ENCODE results near the gene FBXL13. TPM values are rescaled to one million over a fixed set of nuclear protein-coding genes. Genes with fewer than 3 reads are reported as not detected.
"Not testable (repeated sequence)": the region's sequence is repeated elsewhere in the genome, so short reads cannot be mapped to it uniquely, and the experiment has no call there.

The FBXL13 gene
- polyA plus RNA-seq, 1 donor from 2014 or later, result 0.57 TPM

- Histone ChIP-seq H3F3A (ENCODE audit: insufficient read depth, low read length, poor library complexity, severe bottlenecking) (no peaks in the 10 kb centered on the region), H2AFZ (ENCODE audit: low read depth, low read length) (no peak overlapping the region), H3K9ac (ENCODE audit: low read length) (no peak overlapping the region), H3K9me2 (ENCODE audit: insufficient read depth, low read length) (no peaks in the 10 kb centered on the region), H3K4me2 (ENCODE audit: low read length) (no peak overlapping the region), H3K27ac (ENCODE audit: low read length) (no peak overlapping the region), H3K79me2 (replicated peaks; ENCODE audit: insufficient read depth, low read length) (no peaks in the 10 kb centered on the region), H3K4me3 (ENCODE audit: low read length) (no peak overlapping the region), H4K20me1 (ENCODE audit: insufficient read depth) (no peaks in the 10 kb centered on the region), H3K27me3 (ENCODE audit: insufficient read depth, low read depth, low read length) (no peaks in the 10 kb centered on the region), H3K9me3 (ENCODE audit: low read length) (no peaks in the 10 kb centered on the region), H3K36me3 (ENCODE audit: insufficient read depth, low read length) (no peaks in the 10 kb centered on the region)
- TF ChIP-seq CTCF (IDR thresholded peaks at IDR 0.05; ENCODE audit: poor library complexity, severe bottlenecking) (no peak), SMC3 (conservative IDR thresholded peaks at IDR 0.05; ENCODE audit: poor library complexity) (no peak), EP300 (conservative IDR thresholded peaks at IDR 0.05; ENCODE audit: poor library complexity, severe bottlenecking) (no peak), MXI1 (conservative IDR thresholded peaks at IDR 0.05; ENCODE audit: poor library complexity, severe bottlenecking) (no peak), TAF1 (IDR thresholded peaks at IDR 0.05; ENCODE audit: low read depth) (no peak), POLR2AphosphoS5 (IDR thresholded peaks at IDR 0.05) (no peak), EZH2 (IDR thresholded peaks at IDR 0.05; ENCODE audit: borderline replicate concordance, insufficient read depth, low read length, poor library complexity, severe bottlenecking) (no peak), RAD21 (conservative IDR thresholded peaks at IDR 0.05) (no peak), REST (IDR thresholded peaks at IDR 0.05; ENCODE audit: borderline replicate concordance) (no peak)
Observed at GRCh38 chr7:102978284-102978683, 96.3 kb downstream of the FBXL13 start.

- not testable (repeated sequence) for H3F3A ChIP-seq (ENCODE audit: insufficient read depth, low read length, poor library complexity, severe bottlenecking); H3K79me2 ChIP-seq (replicated peaks; ENCODE audit: insufficient read depth, low read length); H3K4me2 ChIP-seq (ENCODE audit: low read length)
Observed at GRCh38 chr7:102977586-102977985, 97.0 kb downstream of the FBXL13 start.

GRCh38 chr7:102976493-102976892 is 98.1 kb downstream of the FBXL13 start:
- H3K27ac ChIP-seq (ENCODE audit: low read length), result no peak overlapping the region
- H3K36me3 ChIP-seq (ENCODE audit: insufficient read depth, low read length), result no peaks in the 10 kb centered on the region
- no peaks in the 10 kb centered on the region for H3K79me2 ChIP-seq (replicated peaks; ENCODE audit: insufficient read depth, low read length)
- H3K9me2 ChIP-seq (ENCODE audit: insufficient read depth, low read length), result no peaks in the 10 kb centered on the region
- no peak overlapping the region for H3K4me2 ChIP-seq (ENCODE audit: low read length)
- no peaks in the 10 kb centered on the region for H3K9me3 ChIP-seq (ENCODE audit: low read length)
- no peaks in the 10 kb centered on the region for H3F3A ChIP-seq (ENCODE audit: insufficient read depth, low read length, poor library complexity, severe bottlenecking)
- H2AFZ ChIP-seq (ENCODE audit: low read depth, low read length), result no peak overlapping the region
- no peak for TF ChIP-seq REST (IDR thresholded peaks at IDR 0.05; ENCODE audit: borderline replicate concordance)
- TF ChIP-seq CTCF (IDR thresholded peaks at IDR 0.05; ENCODE audit: poor library complexity, severe bottlenecking), result no peak
- no peak for TF ChIP-seq EP300 (conservative IDR thresholded peaks at IDR 0.05; ENCODE audit: poor library complexity, severe bottlenecking)
- no peak for TF ChIP-seq RAD21 (conservative IDR thresholded peaks at IDR 0.05)
- TF ChIP-seq EZH2 (IDR thresholded peaks at IDR 0.05; ENCODE audit: borderline replicate concordance, insufficient read depth, low read length, poor library complexity, severe bottlenecking), result no peak
- no peak for TF ChIP-seq POLR2AphosphoS5 (IDR thresholded peaks at IDR 0.05)
- TF ChIP-seq SMC3 (conservative IDR thresholded peaks at IDR 0.05; ENCODE audit: poor library complexity), result no peak
- no peak for TF ChIP-seq MXI1 (conservative IDR thresholded peaks at IDR 0.05; ENCODE audit: poor library complexity, severe bottlenecking)
- TF ChIP-seq TAF1 (IDR thresholded peaks at IDR 0.05; ENCODE audit: low read depth), result no peak
- H4K20me1 ChIP-seq (ENCODE audit: insufficient read depth), result no peaks in the 10 kb centered on the region
- no peaks in the 10 kb centered on the region for H3K27me3 ChIP-seq (ENCODE audit: insufficient read depth, low read depth, low read length)
- H3K9ac ChIP-seq (ENCODE audit: low read length), result no peak overlapping the region
- H3K4me3 ChIP-seq (ENCODE audit: low read length), result no peak overlapping the region

More at GRCh38 chr7:102977586-102977985, 97.0 kb downstream of the FBXL13 start:
- not testable (repeated sequence) for H3K9ac ChIP-seq (ENCODE audit: low read length); H3K9me2 ChIP-seq (ENCODE audit: insufficient read depth, low read length); H2AFZ ChIP-seq (ENCODE audit: low read depth, low read length); H3K4me3 ChIP-seq (ENCODE audit: low read length); H3K36me3 ChIP-seq (ENCODE audit: insufficient read depth, low read length); H3K27me3 ChIP-seq (ENCODE audit: insufficient read depth, low read depth, low read length); H3K27ac ChIP-seq (ENCODE audit: low read length); H3K9me3 ChIP-seq (ENCODE audit: low read length); H4K20me1 ChIP-seq (ENCODE audit: insufficient read depth)

Data from neural cell (in vitro differentiated cells).